ENCODE data around the gene MEFV.
"Not testable (repeated sequence)": the region's sequence is repeated elsewhere in the genome, so short reads cannot be mapped to it uniquely, and the experiment has no call there.

The MEFV gene

GRCh38 chr16:3256146-3256865, at the start of gene MEFV:
Gene MEFV, minus strand, starts transcription at chr16:3256633. Its CDS starts 46 bp downstream, at chr16:3256587.
- peak; percentile 11 for DNase-seq

GRCh38 chr16:3306078-3306477, 49.6 kb upstream of the MEFV start:
- DNase-seq: no peak

- DNase-seq: peak; percentile 88
Observed at GRCh38 chr16:3305109-3306068, 49.0 kb upstream of the MEFV start, which contains the start of the genes TIGD7 and ZNF75A. Gene TIGD7, minus strand, starts transcription at chr16:3305430. Its CDS starts 4,816 bp downstream, at chr16:3300614. Gene ZNF75A, plus strand, starts transcription at chr16:3305497. Its CDS starts 2,932 bp downstream, at chr16:3308429.

- DNase-seq: no peak
Observed at GRCh38 chr16:3304370-3304769, 47.9 kb upstream of the MEFV start.

- no peak for DNase-seq
Observed at GRCh38 chr16:3295783-3296182, 39.4 kb upstream of the MEFV start.

- DNase-seq: no peak
Observed at GRCh38 chr16:3295209-3295608, 38.8 kb upstream of the MEFV start.

GRCh38 chr16:3292604-3293003, 36.2 kb upstream of the MEFV start:
- no peak for DNase-seq

- DNase-seq: no peak
Observed at GRCh38 chr16:3289998-3290673, 33.7 kb upstream of the MEFV start.

GRCh38 chr16:3285131-3285530, 28.7 kb upstream of the MEFV start:
- no peak for DNase-seq

GRCh38 chr16:3283543-3284447, 27.4 kb upstream of the MEFV start:
- DNase-seq: no peak

- peak; percentile 97 for DNase-seq
Observed at GRCh38 chr16:3282730-3283542, 26.5 kb upstream of the MEFV start, which contains the start of gene ZNF263. Gene ZNF263, plus strand, starts transcription at chr16:3283491. Its CDS starts 328 bp downstream, at chr16:3283819.

GRCh38 chr16:3282103-3282729, 25.8 kb upstream of the MEFV start:
- DNase-seq: no peak

GRCh38 chr16:3281222-3281820, 24.9 kb upstream of the MEFV start:
- DNase-seq: no peak

- DNase-seq: no peak
Observed at GRCh38 chr16:3276679-3277078, 20.2 kb upstream of the MEFV start.

GRCh38 chr16:3274947-3275346, 18.5 kb upstream of the MEFV start:
- DNase-seq: no peak

- DNase-seq: no peak
Observed at GRCh38 chr16:3274490-3274889, 18.1 kb upstream of the MEFV start.

- DNase-seq: not testable (repeated sequence)
Observed at GRCh38 chr16:3271281-3271680, 14.8 kb upstream of the MEFV start.

- not testable (repeated sequence) for DNase-seq
Observed at GRCh38 chr16:3270718-3271117, 14.3 kb upstream of the MEFV start.

- no peak for DNase-seq
Observed at GRCh38 chr16:3268294-3268693, 11.9 kb upstream of the MEFV start.
